Loucy (cell line): Measurements from ENCODE around the gene AK4.

Experiments used
- H2AFZ ChIP-seq: fragments of 200-600 bp; sonication (generic); 2 replicates; pipeline ENCODE4 v1.6.0; 2016; ENCODE audit warnings: antibody characterized with exemption, mild to moderate bottlenecking, low read length, moderate library complexity
- H3F3A ChIP-seq: fragments of 200-600 bp; 2 replicates; pipeline ENCODE4 v1.6.0; 2016; ENCODE audit warnings: antibody characterized with exemption, low read depth, mild to moderate bottlenecking
- H3K27me3 ChIP-seq: fragments of 200-600 bp; sonication (generic); 2 replicates; pipeline ENCODE4 v1.6.1; 2014; ENCODE audit warnings: low read length, mild to moderate bottlenecking; ENCODE audit not compliant: insufficient read depth, poor library complexity, severe bottlenecking
- H3K36me3 ChIP-seq: fragments of 200-600 bp; sonication (generic); 2 replicates; pipeline ENCODE4 v1.6.1; 2016; ENCODE audit warnings: low read length; ENCODE audit not compliant: insufficient read depth
- H3K4me1 ChIP-seq: fragments of 200-600 bp; sonication (generic); 2 replicates; pipeline ENCODE4 v1.5.1; 2014; ENCODE audit warnings: low read length, mild to moderate bottlenecking; ENCODE audit not compliant: insufficient read depth, poor library complexity, severe bottlenecking
- H3K4me2 ChIP-seq: fragments of 200-600 bp; sonication (generic); 2 replicates; pipeline ENCODE4 v1.6.0; 2014; ENCODE audit warnings: antibody characterized with exemption, low read length, low read depth, mild to moderate bottlenecking; ENCODE audit not compliant: poor library complexity, severe bottlenecking
- H3K4me3 ChIP-seq: fragments of 200-600 bp; sonication (generic); 2 replicates; pipeline ENCODE4 v1.5.1; 2014; ENCODE audit warnings: low read length, mild to moderate bottlenecking, mixed read lengths; ENCODE audit not compliant: poor library complexity, severe bottlenecking
- H3K79me2 ChIP-seq: fragments of 200-600 bp; sonication (generic); 2 replicates; pipeline ENCODE4 v1.6.1; 2014; ENCODE audit warnings: low read length; ENCODE audit not compliant: insufficient read depth
- H3K9ac ChIP-seq: fragments of 200-600 bp; sonication (generic); 2 replicates; pipeline ENCODE4 v1.6.0; 2014; ENCODE audit warnings: mild to moderate bottlenecking, low read depth, low read length, moderate library complexity; ENCODE audit not compliant: poor library complexity, severe bottlenecking
- H3K9me2 ChIP-seq: fragments of 200-600 bp; sonication (generic); replicated peaks from 2 replicates; pipeline ENCODE4 v1.6.1; 2016; ENCODE audit warnings: low read depth, low read length, mixed read lengths
- H3K9me3 ChIP-seq: fragments of 200-600 bp; sonication (generic); 2 replicates; pipeline ENCODE4 v1.6.1; 2014; ENCODE audit warnings: mild to moderate bottlenecking, antibody characterized with exemption, low read length, low read depth; ENCODE audit not compliant: insufficient read depth
- H4K20me1 ChIP-seq: fragments of 200-600 bp; sonication (generic); 2 replicates; pipeline ENCODE4 v1.6.0; 2014; ENCODE audit warnings: antibody characterized with exemption, low read length, mild to moderate bottlenecking; ENCODE audit not compliant: insufficient read depth, poor library complexity, severe bottlenecking
- CTCF ChIP-seq: fragments of 200-600 bp; sonication (generic); conservative IDR thresholded peaks from 2 replicates; pipeline ENCODE4 v1.5.1; 2014; ENCODE audit warnings: mild to moderate bottlenecking, antibody characterized with exemption, low read length
- EZH2phosphoT487 ChIP-seq: fragments of 200-600 bp; IDR thresholded peaks from 2 replicates; pipeline ENCODE4 v1.6.1; 2018; ENCODE audit warnings: antibody characterized with exemption, mild to moderate bottlenecking, moderate library complexity, borderline replicate concordance

Gene AK4

DNA sequence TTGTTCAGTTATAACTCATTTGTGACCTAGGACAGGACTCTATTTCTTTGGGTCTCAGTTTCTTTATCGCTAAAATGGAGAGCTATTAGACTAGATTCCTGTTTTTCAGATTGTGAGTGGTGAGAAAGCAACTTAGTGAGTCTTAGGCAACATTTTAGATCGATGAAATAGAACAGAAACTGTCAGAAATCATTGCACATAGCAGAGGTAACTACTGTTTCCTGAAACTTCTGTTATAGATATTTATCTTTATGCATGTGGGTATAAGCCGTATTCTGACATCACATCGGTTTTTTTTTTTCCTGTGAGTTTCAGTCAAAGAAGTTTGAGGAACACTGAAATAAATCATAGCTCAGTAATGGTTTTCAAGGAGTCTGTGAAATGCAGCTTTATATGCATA, 119.3 kb downstream of the AK4 start:
- Histone ChIP-seq H3K9ac (no peak overlapping the region), H3K9me3 (no peaks in the 10 kb centered on the region), H3K4me3 (no peak overlapping the region), H2AFZ (no peak overlapping the region), H3K4me1 (no peaks in the 10 kb centered on the region), H3K4me2 (no peak overlapping the region), H3K9me2 (no peaks in the 10 kb centered on the region), H3F3A (no peaks in the 10 kb centered on the region), H3K36me3 (no peaks in the 10 kb centered on the region), H4K20me1 (no peaks in the 10 kb centered on the region), H3K79me2 (no peaks in the 10 kb centered on the region), H3K27me3 (no peaks in the 10 kb centered on the region)
- TF ChIP-seq EZH2phosphoT487 (no peak), CTCF (no peak)

DNA sequence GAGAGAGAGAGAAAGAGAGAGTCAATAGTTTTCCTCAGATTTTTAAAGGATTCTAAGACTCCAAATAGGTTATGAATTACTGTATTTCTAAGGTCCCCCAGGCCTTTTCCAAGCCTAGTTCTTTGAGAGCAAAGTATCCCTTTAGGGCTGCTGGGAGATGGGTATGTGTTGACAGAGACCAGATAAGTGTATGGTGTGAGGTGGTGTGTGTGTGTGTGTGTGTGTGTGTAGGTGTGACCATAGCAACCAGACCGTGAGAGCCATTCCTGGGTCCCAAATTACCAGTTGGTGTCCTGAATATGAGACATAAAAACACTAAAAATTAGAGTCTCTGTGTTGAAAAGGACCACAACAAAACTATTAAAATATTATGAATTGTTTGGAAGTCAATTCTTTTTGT, 119.7 kb downstream of the AK4 start:
- H3K4me2 ChIP-seq = no peak overlapping the region
- TF ChIP-seq CTCF = no peak
- TF ChIP-seq EZH2phosphoT487 = no peak

DNA sequence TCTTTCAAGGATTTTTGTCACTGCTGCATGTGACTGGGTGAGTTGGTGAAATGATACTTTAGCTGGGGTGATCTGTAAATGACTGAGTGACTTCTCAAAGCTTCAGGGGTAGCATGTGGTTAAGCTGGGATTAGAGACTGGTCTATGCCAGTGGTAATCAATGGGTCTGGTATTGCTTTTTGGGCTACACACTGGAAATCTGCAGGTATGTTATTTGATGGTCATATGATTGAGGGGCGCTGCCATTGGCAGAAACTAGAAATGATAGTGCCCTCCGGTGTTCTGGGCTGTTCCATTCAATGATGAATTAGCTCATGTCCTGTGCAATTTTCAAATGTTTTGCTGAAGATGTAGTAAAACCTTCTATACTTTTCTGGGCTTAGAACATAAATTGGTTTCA, 121.6 kb downstream of the AK4 start:
- Histone ChIP-seq H3K79me2 (no peaks in the 10 kb centered on the region), H3F3A (no peaks in the 10 kb centered on the region)

More for the DNA sequence above, 119.7 kb downstream of the AK4 start:
- no peaks in the 10 kb centered on the region for H3K9me3 ChIP-seq
- H3K36me3 ChIP-seq = no peaks in the 10 kb centered on the region
- no peaks in the 10 kb centered on the region for H4K20me1 ChIP-seq
- H3K9ac ChIP-seq = no peak overlapping the region
- H2AFZ ChIP-seq = no peak overlapping the region
- H3K4me3 ChIP-seq = no peak overlapping the region
- H3K4me1 ChIP-seq = no peaks in the 10 kb centered on the region
- H3F3A ChIP-seq = no peaks in the 10 kb centered on the region
- H3K9me2 ChIP-seq = no peaks in the 10 kb centered on the region
- H3K27me3 ChIP-seq = no peaks in the 10 kb centered on the region
- no peaks in the 10 kb centered on the region for H3K79me2 ChIP-seq

More for the DNA sequence above, 121.6 kb downstream of the AK4 start:
- no peak overlapping the region for H3K9ac ChIP-seq
- H3K27me3 ChIP-seq = no peaks in the 10 kb centered on the region
- no peak overlapping the region for H3K4me2 ChIP-seq
- H3K9me3 ChIP-seq = no peaks in the 10 kb centered on the region
- H2AFZ ChIP-seq = no peak overlapping the region
- H4K20me1 ChIP-seq = no peaks in the 10 kb centered on the region
- no peak overlapping the region for H3K4me3 ChIP-seq
- no peaks in the 10 kb centered on the region for H3K36me3 ChIP-seq
- H3K4me1 ChIP-seq = no peaks in the 10 kb centered on the region
- H3K9me2 ChIP-seq = no peaks in the 10 kb centered on the region
- TF ChIP-seq EZH2phosphoT487 = no peak
- TF ChIP-seq CTCF = peak; percentile 42
